Activated CD4-positive, alpha-beta T cell treated with anti-CD3 and anti-CD28 coated beads for 4 hours (primary cell): ENCODE results near the gene PPP1R27.
"Not testable (repeated sequence)": the region's sequence is repeated elsewhere in the genome, so short reads cannot be mapped to it uniquely, and the experiment has no call there.

Experiments used
- DNase-seq, 2 donors: peaks; one replicate each; pipeline ENCODE4 v3.0.0-alpha.2; 2020

PPP1R27 gene

DNA sequence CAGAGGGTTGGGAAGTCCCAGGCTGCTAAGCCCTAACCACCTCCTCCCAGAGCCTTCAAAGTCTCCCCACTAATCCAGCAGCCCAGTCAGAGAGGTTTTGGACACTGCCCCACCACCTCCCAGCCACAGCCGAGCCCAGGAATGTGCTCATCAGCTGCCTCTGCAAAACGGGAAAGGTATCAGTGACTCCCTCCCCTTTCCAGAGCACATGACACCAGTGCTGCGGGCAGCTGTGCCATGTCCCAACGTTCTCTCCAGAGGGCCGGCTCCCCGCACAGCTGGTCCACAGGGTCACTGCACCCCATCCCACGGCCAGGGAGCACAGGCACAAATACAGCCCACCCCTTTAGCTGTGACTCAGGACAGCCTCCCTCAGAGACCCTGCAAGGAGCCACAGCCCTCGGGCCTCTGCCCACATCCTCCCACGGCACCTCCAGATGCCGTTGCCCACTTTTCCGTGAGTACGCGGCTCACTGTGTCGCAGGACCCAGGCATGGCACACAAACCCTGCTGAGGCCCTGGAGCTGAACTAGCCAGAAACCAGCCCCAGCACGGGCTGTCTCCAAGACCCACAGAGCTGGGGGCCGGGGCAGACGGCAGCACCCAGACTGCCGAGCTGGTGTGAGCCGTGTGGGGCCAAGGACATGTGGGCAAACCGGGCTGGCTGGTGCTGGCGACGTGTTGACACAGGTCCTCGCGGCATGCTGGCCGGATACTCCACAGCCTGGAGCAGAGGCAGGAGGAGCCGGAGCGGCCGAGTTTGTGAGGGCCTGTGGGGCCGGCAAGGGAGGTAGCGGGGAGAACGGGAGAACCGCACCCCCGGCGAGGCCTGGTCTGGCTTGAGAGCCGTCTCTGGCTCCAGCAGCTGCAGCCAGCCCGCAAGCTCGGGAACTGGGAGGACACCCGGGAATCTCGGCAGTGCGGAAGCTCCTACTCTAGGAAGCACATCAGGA is 6.3 kb upstream of the PPP1R27 start:
- DNase-seq, result no peak

GRCh38 chr17:81840059-81840458 is 5.2 kb upstream of the PPP1R27 start:
- DNase-seq, result not testable (repeated sequence)

GRCh38 chr17:81839301-81839700 is 4.5 kb upstream of the PPP1R27 start:
- DNase-seq, result no peak

GRCh38 chr17:81838753-81839255 is 4.0 kb upstream of the PPP1R27 start:
- DNase-seq, result no peak

DNA sequence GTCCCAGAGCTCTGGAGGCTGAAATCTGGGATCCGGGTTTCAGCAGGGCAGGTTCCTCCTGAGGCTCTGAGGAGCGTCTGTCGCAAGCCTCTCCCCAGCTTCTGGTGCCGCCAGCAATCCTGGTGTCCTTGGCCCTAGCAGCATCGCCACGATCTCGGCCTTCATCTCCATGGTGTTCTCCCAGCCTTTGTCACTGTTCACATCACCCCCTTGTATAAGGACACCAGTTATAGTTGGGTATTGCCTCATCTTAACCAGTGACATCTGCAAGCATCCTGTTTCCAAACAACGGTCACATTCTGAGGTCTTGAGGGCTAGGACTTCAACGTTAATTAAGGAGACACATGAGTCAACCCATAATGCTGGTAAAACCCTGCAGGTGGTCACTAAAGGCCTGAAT is 2.8 kb upstream of the PPP1R27 start:
- no peak for DNase-seq

DNA sequence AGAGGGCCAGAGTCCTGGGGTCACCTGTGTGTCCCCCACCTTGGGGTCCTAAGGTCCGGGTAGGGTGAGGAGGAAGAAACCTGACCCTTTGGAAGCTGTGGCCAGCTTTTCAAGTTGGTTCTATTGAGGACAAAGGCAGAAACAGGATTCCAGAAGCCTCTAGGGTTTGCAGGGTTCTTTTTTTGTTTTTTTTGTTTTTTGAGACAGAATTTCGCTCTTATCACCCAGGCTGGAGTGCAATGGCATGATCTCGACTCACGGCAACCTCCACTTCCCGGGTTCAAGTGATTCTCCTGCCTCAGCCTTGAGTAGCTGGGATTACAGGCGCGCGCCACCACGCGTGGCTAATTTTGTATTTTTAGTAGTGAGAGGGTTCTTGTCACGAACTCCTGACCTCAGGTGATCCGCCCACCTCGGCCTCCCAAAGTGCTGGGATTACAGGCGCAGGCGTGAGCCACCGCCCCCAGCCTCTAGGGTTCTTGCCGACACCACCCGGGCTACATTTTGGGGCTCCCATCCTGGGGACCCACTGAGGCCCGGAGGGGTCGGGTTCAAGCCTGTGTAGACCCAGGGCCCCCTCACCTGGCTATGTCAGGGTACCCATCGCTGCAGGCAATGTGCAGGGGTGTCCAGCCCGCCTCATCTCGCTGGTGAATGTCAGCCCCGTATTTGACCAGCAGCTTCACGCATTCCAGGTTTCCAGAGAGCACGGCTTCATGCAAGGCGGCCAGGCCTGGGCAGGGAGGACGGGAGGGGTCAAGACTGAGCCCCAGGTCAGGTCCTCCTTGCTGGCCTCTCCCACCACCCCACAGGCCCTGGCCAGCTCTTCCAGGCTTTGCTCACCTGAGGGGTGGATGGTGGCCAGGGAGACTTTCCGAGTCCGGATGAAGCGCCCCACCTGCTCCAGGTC is 674 bp downstream of the PPP1R27 start:
- no peak for DNase-seq

DNA sequence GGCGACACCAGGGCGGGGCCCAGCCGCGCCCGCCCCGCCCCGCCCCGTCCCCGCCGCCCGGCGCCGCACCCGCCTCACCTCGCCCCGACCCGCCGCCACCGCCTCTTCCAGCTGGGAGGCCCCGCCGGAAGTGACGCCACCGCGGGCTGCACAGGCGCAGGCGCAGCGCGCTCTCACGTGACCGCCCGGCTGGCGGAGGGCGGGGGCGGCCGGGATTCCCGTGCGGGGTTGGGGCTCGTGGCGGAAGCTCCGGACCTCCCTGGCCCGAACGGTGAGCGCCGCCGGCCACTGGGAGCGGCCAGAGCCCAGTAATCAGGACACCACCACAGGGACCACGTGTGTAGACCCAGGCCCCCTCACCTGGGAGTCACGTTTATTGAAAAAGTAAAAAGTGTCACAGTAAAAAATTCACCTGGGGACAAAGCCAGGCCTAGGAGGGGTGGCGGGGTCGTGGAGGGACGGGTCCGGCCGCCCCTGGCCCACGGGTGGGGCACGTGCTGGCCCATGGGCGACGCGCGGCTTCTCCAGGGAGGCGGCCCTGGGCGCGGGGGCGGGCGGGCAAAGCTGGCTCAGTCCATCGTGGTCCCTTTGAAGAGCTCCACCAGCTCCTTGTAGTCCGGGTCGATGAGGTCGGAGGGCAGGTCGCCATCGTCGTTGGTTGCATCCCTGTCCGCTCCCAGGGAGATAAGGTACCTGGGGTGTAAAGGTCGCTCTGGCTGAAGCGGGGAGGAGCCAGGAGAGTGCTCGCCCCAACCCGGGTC is 1.5 kb downstream of the PPP1R27 start, which contains the start of gene MCRIP1:
Gene MCRIP1 (minus strand): TSS at position 132 of the 761 bp plus-strand sequence. CDS start 8,785 bp downstream, outside the sequence.
- DNase-seq, result peak; percentile 93 to 95

DNA sequence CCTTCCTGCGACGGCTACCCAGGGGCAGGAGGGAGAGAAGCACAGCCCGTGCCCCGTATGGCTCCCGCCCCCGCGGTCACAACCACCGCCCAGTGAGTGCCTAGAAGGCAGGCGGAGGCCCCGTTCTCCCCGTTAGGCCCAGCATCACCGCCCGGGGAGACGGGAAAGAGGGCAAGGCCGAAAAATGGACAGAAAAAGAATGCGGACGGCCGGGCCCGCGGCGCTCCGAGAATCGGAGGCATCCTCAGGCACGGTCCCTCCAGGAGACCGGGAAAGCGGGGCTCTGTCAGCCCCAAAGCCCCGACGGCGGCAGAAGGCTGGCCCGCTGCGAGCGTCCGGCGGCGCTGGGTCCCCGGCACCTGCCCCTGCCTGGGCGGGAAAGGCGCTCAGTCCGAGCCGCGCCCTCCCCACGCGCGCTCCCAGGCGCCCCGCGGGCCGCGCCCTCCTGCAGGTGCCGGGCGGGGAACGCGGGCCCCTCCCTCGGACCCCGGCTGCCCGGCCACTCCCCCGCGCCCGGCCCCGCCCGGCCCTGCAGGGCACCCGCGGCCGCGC is 2.2 kb downstream of the PPP1R27 start:
- DNase-seq, result peak; percentile 41 to 49

GRCh38 chr17:81831957-81832607 is 2.8 kb downstream of the PPP1R27 start:
- peak; percentile 46 to 51 for DNase-seq

DNA sequence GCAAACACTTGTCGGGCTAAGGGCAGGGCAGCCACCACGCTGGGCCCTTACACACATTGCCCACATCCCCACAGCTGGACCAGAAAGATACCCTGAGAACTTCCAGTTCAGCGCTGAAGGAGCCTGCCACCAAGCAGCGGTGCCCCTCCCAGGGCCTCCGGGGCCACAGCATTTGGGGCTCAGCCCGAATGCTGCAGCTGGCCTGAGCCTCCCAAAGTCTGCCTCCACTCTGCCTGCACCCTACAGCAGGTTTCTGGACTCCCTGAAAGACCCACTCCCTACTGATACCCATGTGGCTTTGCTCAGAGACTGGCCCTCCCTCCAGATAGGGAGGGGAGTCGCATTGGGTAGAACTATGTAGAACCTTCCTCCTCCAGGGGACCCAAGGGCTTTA is 3.3 kb downstream of the PPP1R27 start:
- DNase-seq, result no peak

DNA sequence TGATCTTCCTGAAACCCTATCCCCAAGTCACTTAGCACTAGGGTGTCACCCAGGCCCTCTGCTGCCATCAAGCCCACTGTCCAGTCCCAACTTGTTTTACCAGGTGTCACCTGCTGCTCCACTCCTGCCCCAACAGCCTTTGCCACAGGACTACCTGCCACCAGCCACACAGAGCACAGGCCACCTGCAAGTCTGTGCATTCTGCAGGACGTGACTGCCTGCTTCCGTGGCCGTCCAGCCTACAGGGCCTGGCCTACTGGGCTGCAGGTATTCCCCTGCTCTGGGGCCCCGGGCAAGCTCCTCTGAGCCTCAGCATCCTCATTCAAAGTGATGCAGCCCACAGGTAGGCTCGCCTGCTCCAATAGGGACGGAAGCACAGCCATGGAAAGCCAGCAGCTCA is 5.0 kb downstream of the PPP1R27 start:
- DNase-seq, result no peak

- DNase-seq, result no peak
These were observed 6.2 kb downstream of the PPP1R27 start for GRCh38 chr17:81828656-81829055.

- no peak for DNase-seq
These were observed 8.9 kb downstream of the PPP1R27 start for GRCh38 chr17:81825841-81826466.

DNA sequence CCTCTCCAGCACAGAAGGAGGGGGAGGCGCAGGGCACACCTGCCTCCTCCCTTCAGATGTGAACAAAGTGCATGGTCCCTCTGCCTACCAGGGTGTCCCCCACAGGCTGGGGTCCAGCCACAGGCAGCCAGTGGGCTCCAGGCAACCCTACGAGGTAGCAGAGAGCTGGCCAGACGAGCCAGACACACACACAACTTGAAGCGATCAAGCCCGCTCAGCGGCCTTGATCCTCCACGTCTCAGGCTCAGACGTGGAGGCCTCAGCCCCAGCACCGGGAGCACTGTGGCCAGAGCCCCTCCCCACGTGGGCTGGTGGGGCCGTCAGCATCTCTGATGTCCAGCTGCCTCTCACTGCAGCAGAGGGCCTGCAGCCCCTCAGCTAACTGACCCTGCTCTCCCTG is 10.3 kb downstream of the PPP1R27 start:
- no peak for DNase-seq

DNA sequence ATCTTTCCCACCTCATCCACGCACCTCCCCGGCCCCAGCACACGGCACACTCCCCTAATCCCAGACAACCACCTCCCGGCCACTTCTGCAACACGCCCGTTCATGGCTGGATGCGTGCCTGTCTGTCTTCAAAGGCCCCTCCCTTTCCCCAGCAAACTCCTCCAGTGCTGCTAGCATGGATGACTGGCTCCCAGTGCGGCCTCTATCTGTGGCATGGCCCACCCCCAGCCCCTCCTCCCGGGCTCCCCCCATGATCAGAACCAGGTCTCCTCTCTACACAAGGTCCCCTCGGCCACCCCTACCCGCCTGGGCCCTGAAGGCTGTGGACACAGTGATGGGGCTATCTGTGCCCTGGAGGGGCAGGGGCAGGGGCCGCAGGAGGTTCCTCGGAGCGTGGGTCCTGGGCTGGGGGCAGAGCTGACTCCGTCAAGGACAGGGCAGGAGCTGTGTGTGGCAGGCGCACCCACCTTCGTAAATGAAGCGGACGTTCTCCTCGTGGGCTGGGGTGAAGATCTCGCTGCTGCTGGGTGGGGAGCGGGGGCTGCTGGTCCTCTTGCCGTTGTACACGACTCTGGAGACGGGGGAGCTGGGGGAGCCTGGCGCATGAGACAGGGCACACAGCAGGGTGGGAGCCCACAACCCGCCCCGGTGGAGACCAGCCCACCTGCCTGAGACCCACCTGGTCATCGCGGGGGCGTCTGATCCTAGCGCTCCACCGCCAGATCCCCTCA is 10.9 kb downstream of the PPP1R27 start:
- DNase-seq, result no peak

GRCh38 chr17:81822996-81823819 is 11.6 kb downstream of the PPP1R27 start:
- no peak for DNase-seq

DNA sequence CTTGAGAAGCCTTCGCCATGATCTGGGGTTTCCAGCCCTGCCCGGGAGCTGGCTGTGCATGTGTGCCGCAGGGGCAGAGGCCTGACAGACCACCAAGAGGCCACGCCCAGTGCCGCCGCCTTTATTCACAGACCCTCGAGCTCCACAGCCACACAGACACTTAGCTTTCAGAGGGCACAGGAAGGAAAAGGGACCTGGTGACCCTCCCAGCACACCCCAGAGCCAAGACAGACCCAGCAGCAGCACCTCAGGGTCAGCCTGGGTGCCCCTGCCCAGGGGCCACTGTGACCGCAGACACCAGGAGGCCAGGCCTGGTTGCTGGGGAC is 12.6 kb downstream of the PPP1R27 start:
- no peak for DNase-seq

GRCh38 chr17:81821603-81822311 is 13.1 kb downstream of the PPP1R27 start:
- peak; percentile 21 to 23 for DNase-seq

GRCh38 chr17:81821147-81821546 is 13.7 kb downstream of the PPP1R27 start:
- DNase-seq, result no peak
